Stimulated activated CD8-positive, alpha-beta memory T cell treated with anti-CD3 and anti-CD28 coated beads, Interleukin-4, amount 100 ng/mL, for 24 hours (primary cell): ENCODE data around the gene FGA.
"Not testable (repeated sequence)": the region's sequence is repeated elsewhere in the genome, so short reads cannot be mapped to it uniquely, and the experiment has no call there.

Experiments
- DNase-seq: peaks from one replicate; pipeline ENCODE4 v3.0.0-alpha.2; 2020; ENCODE audit warnings: low read depth

FGA gene

DNA sequence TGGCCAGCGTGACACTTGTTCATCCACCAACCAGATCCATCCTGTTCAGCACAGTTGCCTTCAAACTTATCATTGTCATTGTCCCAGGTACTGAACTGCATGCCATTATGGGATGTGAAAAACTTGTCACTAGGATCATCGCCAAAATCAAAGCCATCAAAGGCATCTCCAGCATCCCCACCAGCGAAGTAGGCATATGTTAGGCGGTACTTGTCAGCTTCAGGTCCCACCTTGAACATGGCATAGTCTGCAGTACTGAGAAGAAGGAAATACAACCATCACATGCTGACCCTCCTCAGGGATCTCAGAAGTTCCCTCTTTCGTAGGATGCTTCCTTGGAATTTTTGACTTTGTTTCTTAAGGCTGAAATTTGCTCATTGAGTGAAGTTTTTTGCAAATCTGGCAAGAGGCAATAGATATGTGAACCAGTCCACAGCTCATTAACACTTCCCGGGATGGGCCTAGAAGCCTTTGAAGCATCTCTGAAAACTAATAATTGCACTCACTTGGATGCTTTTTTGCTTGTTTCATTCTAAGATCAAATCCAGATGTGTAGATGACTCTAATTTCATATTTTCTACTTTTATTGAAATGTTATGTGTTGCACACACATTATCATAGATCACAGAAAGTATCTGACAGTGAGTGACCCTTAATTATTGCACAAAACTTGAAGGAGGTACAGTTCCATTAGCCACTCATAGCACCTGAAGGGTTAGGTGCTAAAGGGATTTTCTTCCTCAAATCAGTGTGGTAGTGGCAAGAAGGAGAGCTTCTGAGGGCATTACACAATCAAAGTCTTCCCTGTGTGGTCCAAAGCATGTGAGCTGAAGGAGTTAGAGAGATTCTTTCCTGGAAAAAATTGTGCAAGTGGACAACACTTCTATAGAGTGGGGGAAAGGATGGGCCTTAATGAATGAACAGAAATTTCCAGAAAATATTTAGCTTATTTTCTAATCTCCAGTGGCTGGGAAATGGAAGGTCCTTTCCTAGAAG lies 16.5 kb upstream of the FGA start:
- no peak for DNase-seq

DNA sequence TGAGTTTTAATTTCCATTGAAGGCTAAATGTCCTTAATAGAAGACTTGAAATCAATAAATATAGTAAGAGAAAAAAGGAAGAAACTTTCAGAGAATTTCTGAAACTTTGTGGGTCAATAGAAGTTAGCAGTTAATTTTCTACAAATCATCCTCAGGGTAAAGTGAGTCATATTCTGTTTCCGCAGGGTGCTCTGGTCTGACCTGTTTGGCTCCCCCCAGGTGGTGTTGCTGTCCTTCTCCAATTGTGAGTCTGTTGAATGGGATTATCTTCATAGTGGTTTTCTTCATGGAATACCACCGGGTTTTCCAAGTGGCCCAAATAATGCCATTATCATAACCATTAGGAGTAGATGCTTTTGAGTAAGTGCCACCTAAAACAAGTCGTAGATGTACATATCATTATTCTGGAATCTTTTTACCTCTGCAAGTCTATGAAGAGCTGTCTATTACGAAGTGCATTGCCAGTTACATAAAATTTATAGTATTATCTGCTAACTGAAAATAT lies 14.2 kb upstream of the FGA start:
- no peak for DNase-seq

DNA sequence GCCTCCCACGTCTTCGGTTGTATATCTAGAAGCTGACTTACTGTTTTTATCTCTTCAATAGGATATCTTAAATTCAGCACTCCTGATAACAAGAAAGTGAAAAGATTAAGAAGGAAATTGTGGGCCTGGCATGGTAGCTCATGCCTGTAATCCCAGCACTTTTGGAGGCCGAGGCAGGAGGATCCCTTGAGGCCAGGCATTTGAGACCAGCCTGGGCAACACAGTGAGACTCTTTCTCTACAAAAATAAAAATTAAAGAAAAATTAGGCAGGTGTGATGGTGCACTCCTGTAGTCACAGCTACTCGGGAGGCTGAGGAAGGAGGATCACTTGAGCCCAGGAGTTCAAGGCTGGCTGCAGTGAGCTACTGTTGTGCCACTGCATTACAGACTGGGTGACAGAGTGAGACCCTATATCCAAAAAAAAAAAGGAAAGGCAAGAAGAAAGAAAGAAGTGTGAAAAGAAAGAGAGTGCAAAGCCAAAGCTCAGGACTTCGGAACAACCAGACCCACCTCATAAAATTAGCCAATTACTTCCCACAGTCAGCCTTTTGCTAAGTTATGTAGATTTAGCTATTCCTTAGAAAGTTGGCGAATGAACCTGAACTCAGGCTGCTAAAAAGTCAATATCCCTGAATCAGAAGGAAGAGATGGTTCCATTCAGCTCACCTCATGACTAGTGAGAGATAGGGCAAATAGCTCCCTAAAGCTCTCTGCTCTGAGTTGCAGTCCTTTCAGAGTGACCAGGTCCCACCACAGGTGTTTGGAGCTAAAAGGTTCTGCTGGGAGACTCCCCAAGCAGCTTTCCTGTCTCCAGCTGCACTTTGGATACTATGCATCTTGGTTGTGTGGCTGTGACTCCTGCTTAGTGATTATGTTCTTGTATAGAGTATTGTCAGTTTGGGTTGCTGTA lies 12.7 kb upstream of the FGA start:
- DNase-seq = no peak

DNA sequence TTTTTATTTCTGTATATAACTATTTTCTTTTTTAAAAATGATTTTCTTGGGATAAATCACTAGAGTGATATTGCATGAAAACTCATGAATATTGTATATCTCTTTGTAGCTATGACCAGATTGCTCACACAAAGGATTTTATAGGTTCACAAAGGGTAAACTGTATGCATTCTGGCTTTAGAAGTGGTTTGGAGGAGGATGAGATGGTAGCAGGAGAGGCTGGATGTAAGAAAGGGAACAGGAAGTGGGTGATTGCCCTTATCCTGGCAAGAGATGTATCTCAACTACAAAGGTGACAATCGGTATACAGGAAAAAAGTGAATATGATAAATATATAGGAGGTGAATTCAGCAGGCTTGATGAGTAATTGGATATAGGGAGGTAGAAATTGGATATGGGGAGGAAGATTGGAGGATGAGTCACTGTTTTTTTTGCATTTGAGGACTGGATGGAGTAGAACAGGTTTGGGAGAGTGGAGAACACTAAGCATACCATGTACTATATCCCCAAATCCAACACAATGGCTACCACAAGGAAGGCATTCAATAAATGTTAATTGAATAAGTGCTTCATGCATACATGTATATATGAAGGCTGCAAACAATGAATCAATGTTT lies 12.0 kb upstream of the FGA start:
- DNase-seq = no peak

DNA sequence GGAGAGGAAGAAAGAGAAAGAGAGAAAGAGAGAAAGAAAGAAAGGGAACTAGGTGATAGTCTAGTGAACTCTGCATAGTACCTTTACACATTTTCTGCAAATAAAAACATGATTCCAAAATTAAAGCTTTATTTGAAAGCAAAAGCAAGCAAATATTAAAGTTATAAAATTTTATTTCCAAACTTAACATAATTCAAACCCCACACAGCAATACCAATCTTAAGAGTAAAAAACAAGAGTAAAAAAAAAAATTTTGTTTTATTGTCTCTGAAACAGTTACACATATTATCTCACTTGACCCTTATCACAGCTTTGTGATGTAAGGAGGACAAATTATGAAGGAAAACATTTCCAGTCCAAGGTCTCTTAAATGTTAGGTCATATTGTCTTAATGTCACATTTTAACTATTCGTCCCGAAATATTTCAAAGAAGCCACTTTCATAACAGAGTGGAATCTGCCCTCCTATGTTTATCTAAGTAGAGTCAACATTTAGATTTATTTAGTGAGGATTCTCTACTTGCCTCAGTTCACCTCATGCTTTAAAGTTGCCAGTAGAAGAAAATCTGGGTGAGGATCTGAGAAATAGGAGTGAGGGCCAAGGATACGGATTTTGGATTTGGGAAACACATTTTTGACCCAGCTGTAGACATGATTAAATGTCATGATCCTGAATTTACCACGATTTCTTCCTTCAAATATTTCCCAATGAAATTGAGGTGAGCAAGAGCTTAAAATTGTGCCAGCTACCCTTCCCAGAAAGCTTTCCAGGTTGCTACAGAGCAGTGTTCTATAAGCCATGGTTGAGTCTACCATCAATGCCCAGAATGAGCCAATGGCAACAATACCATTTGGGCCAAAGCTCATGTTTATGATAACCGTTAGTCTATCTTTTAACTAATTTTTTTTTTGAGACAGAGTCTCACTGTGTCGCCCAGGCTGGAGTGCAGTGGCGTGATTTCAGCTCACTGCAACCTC lies 7.5 kb upstream of the FGA start:
- DNase-seq = no peak

DNA sequence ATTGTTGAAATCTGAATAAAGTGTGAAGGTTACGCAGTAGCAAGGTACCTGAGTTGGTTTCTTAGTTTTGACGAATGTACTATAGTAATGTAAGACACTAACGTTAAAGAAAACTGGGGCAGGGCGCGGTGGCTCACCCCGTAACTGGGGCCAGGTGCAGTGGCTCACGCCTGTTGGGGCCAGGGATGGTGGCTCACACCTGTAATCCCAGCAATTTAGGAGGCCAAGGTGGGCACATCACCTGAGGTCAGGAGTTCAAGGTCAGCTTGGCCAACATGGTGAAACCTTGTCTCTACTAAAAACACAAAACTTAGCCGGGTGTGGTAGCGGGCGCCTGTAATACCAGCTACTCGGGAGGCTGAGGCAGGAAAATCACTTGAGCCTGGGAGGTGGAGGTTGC lies 6.7 kb upstream of the FGA start:
- not testable (repeated sequence) for DNase-seq

DNA sequence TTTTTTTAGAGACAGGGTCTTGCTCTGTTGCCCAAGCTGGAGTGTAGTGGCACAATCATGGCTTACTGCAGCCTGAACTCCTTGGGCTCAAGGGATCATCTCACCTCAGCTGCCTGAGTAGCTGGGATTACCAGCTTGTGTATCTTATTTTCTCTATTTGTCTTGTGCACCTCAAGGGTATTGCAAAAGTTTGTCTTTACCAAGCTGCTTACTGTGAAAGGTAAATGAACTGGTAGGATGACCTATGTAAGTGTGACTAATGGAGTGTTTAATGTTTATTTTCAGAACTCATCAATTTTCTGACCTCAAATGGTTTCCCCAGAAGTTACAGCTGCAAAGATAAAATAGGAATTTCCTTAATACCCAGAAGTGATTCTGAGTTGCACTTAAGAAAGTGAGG lies 5.3 kb upstream of the FGA start:
- no peak for DNase-seq

DNA sequence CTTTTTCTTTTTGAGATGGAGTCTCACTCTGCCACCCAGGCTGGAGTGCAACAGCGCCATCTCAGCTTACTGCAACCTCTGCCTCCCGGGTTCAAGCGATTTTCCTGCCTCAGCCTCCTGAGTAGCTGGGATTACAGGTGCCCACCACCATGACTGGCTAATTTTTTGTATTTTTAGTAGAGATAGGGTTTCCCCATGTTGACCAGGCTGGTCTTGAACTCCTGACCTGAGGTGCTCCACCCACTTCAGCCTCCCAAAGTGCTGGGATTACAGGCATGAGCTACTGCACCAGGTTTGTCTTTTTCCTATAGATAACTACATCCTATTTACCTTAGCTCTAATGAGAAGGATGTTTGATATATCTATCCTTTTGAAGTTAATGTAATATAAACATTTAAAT lies 3.8 kb upstream of the FGA start:
- DNase-seq = not testable (repeated sequence)

DNA sequence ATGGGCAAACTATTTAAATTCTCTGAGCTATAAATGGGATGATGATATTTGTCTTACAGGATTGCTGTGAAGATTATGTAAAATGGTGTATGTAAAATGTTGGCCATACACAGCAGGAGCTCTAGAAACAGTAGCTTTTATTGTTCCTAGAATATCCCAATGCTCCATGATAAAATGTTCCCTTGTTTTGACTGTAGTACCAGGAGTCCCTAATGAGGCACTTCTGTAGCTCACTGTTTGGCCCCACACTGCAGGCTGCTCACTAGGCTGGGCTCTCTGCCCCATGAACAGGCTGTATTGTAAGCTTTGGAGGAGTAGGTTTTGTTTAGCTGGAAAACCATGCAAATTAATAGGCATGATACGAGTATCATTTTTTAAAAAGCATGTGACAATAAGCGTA lies 3.3 kb upstream of the FGA start:
- DNase-seq = no peak

DNA sequence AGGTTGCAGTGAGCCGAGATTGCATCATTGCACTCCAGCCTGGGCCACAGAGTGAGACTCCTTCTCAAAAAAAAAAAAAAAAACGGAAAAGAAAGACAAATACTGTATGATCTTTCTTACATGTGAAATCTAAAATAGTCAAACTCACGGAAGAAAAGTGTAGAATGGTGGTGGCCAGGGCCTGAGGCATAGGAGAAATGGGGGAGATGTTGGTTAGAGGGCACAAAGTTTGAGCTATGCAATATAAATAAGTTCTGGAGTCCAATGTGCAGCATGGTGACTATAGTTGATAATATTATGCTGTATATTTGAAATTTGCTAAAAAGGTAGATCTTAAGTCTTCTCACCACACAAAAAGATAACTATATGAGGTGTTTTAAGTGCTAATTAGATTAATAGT lies 1.3 kb upstream of the FGA start:
- no peak for DNase-seq

DNA sequence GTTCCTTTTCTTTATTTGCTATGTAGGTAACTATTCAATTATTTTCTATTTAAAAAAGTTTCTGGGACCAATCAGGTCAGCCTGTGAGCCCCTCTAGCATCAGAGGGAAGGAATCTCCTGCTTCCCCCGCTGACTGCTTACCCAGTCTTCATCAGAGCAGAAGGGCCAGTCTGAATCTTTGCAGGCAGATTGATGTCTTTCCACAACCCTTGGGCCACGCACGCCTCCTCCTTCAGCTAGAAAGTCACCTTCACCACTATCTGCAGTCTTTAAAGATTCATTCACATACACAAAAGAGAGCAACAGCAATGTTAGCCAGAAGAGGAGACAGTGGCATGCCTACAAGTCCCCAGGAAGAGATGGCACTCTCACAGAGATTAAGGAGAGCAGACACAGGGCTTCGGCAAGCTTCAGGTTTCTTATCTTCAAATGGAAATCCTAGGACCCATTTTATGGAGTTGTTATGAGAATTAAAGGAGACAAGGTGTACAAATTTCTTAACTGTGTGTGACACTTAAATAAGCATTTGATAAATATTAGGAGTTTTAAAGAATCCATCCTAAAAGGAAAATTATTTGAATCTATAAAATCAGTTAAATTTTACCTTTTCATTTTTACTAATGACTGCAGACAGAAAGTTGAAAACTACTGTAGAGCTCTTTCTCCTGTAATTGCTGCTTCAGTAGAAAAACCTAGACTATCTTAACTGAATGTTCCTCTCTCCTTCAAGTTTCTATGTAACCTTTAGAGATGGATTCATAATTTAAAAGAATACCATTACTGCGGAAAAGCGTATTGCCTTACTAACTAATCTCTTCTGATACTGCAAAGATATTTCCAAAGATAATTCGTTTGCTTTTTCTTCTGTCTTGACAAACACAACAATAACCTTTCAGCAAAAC lies 995 bp downstream of the FGA start:
- DNase-seq = no peak

DNA sequence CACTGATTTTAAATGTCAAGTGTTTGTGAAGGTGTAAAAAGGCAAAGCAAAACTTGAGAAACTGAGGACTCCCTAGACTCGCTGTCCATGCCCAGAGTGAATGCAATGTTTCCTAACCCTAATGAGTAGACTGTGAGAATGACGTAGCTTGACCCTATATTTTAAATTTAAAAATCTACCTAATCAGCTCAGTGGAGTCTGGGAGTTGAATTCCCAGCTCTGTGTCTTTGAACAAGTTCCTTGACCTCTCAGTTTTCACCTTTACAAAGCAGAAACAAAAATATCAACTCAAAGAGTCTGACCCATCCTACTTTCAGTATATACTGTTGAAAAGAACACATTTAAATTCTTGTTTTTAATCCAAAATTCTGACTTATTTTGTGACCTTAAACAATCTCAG lies 2.3 kb downstream of the FGA start:
- DNase-seq = no peak

DNA sequence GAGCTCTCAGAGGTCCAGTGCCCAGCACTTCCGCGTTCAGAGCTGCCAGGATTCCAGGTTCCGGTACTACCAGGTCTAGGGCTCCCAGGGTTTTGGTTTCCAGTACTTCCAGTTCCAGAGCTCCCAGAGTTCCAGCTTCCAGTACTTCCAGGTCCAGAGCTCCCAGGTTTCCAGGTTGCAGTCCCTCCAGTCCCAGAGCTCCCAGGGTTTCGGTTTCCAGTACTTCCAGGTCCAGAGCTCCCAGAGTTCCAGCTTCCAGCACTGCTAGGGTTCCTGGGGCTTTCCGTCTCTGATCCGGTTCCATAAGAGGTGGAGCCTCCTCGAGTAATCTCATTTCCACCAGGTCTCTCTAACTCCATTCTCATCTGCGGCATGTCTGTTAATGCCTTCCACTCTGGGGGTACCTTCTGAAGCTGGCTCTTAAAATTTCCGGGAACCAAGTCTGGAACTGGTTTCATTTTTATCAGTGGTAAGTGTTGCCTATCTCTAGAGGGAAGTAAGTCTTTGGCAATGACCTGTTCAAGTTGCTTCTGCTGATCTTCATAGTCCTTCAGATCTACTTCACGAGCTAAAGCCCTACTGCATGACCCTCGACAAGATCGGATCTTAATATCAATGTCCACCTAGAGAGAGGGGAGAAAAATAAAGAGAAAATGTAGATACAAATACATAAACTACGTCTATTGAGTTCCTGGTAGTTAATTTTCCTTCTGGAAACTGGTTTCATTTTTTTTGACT lies 4.1 kb downstream of the FGA start:
- no peak for DNase-seq

DNA sequence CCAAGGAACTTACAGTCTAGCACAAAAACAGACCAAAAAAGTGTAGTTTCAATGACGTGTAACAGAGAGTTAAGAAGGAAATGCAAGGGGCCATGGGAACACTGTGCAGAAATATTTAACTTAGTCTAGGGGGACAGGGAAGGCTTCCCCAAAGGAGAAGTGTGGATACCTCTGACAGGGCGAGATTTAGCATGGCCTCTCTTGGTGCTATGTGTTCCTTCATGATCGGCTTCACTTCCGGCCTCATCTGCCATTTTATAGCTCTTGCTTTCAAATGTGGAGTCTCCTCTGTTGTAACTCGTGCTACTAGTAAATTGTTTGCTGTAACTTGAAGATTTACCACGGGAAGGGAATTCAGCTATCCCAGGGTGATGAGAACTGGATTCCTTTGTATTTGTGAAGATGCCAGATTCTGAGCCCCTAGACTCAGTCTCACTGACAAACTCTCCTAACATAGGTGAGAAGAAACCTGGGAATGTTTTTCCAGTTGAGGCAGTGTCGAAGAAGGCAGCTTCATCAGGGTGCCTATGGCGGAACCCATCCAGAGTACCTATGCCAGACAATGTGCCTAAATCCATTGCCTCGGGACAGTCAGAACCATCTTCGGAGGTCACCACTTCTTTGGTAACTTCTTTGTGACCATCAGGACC lies 5.0 kb downstream of the FGA start:
- DNase-seq = no peak

DNA sequence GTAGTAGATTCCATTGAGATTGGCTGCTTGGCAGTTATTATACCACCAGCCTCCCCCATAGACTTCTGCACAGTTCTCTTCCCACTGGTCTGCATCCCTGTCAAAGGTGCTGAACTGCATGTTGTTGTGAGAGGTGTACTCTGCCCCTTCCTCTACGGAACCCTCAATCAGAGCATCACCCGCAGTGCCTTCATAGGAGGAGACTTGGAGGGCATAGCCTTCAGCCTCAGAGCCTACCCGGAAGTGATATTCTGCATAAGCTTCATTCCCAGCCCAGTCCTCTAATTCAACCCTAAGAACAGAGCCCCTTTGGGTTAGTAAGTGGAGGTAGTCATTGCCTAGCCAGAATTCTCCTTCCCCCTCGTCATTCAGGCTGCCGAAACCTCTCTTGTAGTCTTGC lies 6.3 kb downstream of the FGA start:
- DNase-seq = no peak

DNA sequence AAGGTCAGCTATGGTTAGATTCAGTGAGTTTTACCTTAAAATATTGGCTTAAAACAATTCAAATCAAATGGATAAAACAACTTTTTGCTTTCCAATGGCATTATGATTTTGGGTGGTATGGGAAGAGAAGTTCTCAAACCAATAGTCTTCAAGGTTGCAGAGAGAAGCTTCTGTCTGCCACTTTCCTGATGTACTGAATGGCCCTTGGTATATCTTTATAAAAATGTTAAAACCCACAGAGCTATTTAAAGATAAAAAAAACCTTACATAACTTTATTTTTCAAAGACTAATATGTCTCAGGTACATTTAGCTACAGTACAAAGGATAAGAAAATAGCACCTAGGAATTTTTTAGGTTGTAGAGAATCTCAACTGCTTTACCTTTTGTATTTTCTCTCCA lies 6.9 kb downstream of the FGA start:
- DNase-seq = no peak

DNA sequence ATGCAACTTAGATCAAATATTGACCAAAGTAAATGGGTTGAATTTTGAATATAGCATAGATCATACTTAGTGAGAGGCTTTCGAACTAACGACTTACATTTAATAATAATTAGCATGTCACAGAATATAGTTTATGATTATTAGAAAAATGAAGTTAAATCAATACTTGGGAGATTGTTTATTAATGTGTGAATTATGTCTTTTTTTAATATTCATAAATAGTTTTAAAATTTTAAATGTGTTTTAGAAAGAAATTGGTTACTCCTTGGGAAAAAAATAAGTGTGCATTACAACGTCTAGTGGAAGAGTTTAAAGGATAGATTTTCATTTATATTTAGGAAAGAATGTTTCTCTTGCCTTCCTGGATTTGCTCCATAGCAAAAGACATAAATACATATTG lies 7.3 kb downstream of the FGA start:
- DNase-seq = no peak

DNA sequence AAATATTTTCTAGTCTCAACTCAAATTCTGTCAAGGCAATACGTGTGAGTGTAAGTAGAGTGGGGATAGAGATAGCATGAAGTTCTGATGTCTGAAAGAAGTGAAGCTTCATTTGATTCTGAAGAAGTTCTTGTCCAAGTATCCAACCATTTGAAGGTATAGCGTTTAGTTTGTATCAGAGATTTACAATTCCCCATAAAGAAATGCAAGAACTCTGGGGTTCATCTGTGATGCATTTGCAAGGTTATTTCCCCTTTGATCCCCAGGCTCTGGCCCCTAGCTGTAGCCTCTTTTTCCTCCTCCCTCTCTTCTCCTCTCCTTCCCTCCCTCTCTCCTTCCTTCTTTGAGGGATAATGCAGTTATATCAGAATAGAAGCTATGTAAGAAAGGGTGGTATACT lies 7.8 kb downstream of the FGA start:
- no peak for DNase-seq

DNA sequence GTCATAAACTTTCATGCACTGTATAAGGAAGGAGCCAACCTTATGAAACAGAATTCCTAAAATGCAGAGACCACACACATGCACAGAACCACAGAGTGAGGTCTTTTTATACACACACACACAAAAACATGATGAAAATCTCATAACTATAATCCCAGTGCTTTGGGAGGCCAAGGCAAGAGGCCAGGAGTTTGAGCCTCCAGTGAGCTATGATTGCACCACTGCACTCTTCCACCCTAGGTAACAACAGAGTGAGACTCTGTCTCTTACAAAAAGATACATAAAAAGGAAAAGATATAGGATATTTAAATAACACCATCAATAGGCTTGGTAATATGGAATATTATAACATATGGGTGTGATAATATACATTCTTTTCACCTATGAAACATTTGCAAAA lies 10.6 kb downstream of the FGA start:
- no peak for DNase-seq
